SHP77 treated with DMSO at 0.1 percent for 48 hours (cell line): ENCODE results near the gene HDGF.

ENCODE experiments used
- DNase-seq: peaks from one replicate; lab custom pipeline; 2025; lab: John Stamatoyannopoulos, UW

Gene HDGF

GRCh38 chr1:156698995-156699394, 52.5 kb downstream of the HDGF start:
- no peak for DNase-seq

- DNase-seq: no peak
Measured at GRCh38 chr1:156697481-156697880, 54.0 kb downstream of the HDGF start.

- no peak for DNase-seq
Measured at GRCh38 chr1:156696755-156697154, 54.7 kb downstream of the HDGF start.

GRCh38 chr1:156694690-156694962, 56.8 kb downstream of the HDGF start:
- no peak for DNase-seq

- DNase-seq: no peak
Measured at GRCh38 chr1:156693848-156694689, 57.4 kb downstream of the HDGF start.

- no peak for DNase-seq
Measured at GRCh38 chr1:156692925-156693847, 58.3 kb downstream of the HDGF start.

GRCh38 chr1:156692441-156692924, 59.0 kb downstream of the HDGF start:
- DNase-seq: no peak
